Putamen (tissue), 1 donor: ENCODE data around the gene SOCS1.

ENCODE experiments used
- DNase-seq: peaks from one replicate; pipeline ENCODE4 v3.0.0-alpha.2; 2016; ENCODE audit warnings: low spot score

The SOCS1 gene

GRCh38 chr16:11245222-11245737, 10.7 kb downstream of the SOCS1 start:
- no peak for DNase-seq

- DNase-seq, result no peak
Measured at GRCh38 chr16:11242658-11243057, 13.3 kb downstream of the SOCS1 start.

GRCh38 chr16:11241480-11242204, 14.4 kb downstream of the SOCS1 start:
- no peak for DNase-seq

- DNase-seq, result no peak
Measured at GRCh38 chr16:11240636-11241473, 15.1 kb downstream of the SOCS1 start.

GRCh38 chr16:11239644-11240632, 16.1 kb downstream of the SOCS1 start:
- no peak for DNase-seq

GRCh38 chr16:11238272-11239202, 17.5 kb downstream of the SOCS1 start:
- no peak for DNase-seq

- DNase-seq, result no peak
Measured at GRCh38 chr16:11236461-11237254, 19.3 kb downstream of the SOCS1 start.

GRCh38 chr16:11235703-11235991, 20.4 kb downstream of the SOCS1 start:
- no peak for DNase-seq

- no peak for DNase-seq
Measured at GRCh38 chr16:11234884-11235702, 20.9 kb downstream of the SOCS1 start.

- no peak for DNase-seq
Measured at GRCh38 chr16:11233727-11234376, 22.2 kb downstream of the SOCS1 start.

GRCh38 chr16:11232852-11233726, 22.9 kb downstream of the SOCS1 start:
- DNase-seq, result no peak

GRCh38 chr16:11232302-11232851, 23.6 kb downstream of the SOCS1 start:
- no peak for DNase-seq

- DNase-seq, result no peak
Measured at GRCh38 chr16:11231367-11231970, 24.5 kb downstream of the SOCS1 start.

GRCh38 chr16:11229906-11230305, 26.1 kb downstream of the SOCS1 start:
- no peak for DNase-seq

- DNase-seq, result no peak
Measured at GRCh38 chr16:11229432-11229831, 26.6 kb downstream of the SOCS1 start.

- no peak for DNase-seq
Measured at GRCh38 chr16:11225677-11226549, 30.1 kb downstream of the SOCS1 start.
